ENCODE results near the gene ITGA7. TPM values are rescaled to one million over a fixed set of nuclear protein-coding genes. Genes with fewer than 3 reads are reported as not detected.

Gene ITGA7
- total and polyA plus RNA-seq, 2 of the 8 experiments (the other 6 are each of a cell fraction or from before 2014, with no cell fraction given) = 57.6 to 86.1 TPM

- H2BK12ac ChIP-seq (ENCODE audit: low read depth, low read length) = no peak overlapping the region
- CTCF ChIA-PET (ENCODE audit: partially characterized antibody) = interaction anchor here (0.7 to 10.7 kb wide), 4 partner anchors 12 to 1294 kb away, joined by 3 to 229 read pairs (median 95); partner anchors contain the start of genes BLOC1S1 and RDH5
- H3K9me3 ChIP-seq (ENCODE audit: insufficient read depth in 2 of 2, low read depth in 1 of 2, low read length in 1 of 2) = no peaks in the 10 kb centered on the region
- DNase-seq (ENCODE audit: low read depth in 1 of 2, low spot score in 2 of 2) (no peak), FAIRE-seq (no peak)
- no peak overlapping the region for H3K4me2 ChIP-seq (ENCODE audit: insufficient read depth in 1 of 2, low read depth in 2 of 2, low read length in 2 of 2)
- H4K5ac ChIP-seq (ENCODE audit: insufficient read length, low read depth, low read length) = no peak overlapping the region
- no peaks in the 10 kb centered on the region for H3K36me3 ChIP-seq (ENCODE audit: control insufficient read depth in 2 of 4, insufficient read depth in 4 of 4, low read length in 3 of 4)
- no peak overlapping the region; the same call in 1 of the 2 replicates for H4K8ac ChIP-seq (ENCODE audit: extremely low read depth, insufficient read depth, low read length)
- H2BK20ac ChIP-seq (ENCODE audit: low read length) = no peak overlapping the region
- H3K4me1 ChIP-seq (replicated peaks in 1 of 4; ENCODE audit: control insufficient read depth in 3 of 4, insufficient read depth in 4 of 4, low read length in 3 of 4) = peaks cover 0 to 17% (median 9%) of the 10 kb centered on the region in 4 experiments; a peak in 5 of 7 replicates
- H3K23me2 ChIP-seq (ENCODE audit: low read depth, low read length) = peaks cover 10% of the 10 kb centered on the region
- H4K91ac ChIP-seq (replicated peaks; ENCODE audit: insufficient read length, low read length) = no peak overlapping the region
- H2BK5ac ChIP-seq (ENCODE audit: low read depth, low read length) = no peak overlapping the region
- WGBS, 2 experiments (ENCODE audit: extremely low coverage in 1 of 2, insufficient coverage in 1 of 2, insufficient read length in 1 of 2, insufficient replicate concordance in 2 of 2, low coverage in 1 of 2, low lambda C conversion rate in 2 of 2, missing lambda C conversion rate in 1 of 2) = 93% methylated on average over 13 of the region's 14 CpGs; no CpG with 5 or more reads in 1 of the 2 experiments
- H3K56ac ChIP-seq (replicated peaks; ENCODE audit: insufficient read length, low read depth, low read length) = no peak overlapping the region
- H2BK120ac ChIP-seq (replicated peaks; ENCODE audit: low read depth, low read length) = no peak overlapping the region
- H2AK5ac ChIP-seq (ENCODE audit: low read depth, low read length) = no peak overlapping the region
- no peak overlapping the region for H2BK15ac ChIP-seq (ENCODE audit: low read length)
- no peaks in the 10 kb centered on the region for H4K20me1 ChIP-seq (replicated peaks in 1 of 2; ENCODE audit: control insufficient read depth in 1 of 2, insufficient read depth in 2 of 2, low read length in 2 of 2)
- H3K79me2 ChIP-seq (ENCODE audit: control insufficient read depth in 1 of 2, insufficient read depth in 2 of 2, low read length in 2 of 2) = peaks cover 0 to 1% of the 10 kb centered on the region in 2 experiments; a peak in 2 of 4 replicates
- H3K4ac ChIP-seq (replicated peaks; ENCODE audit: insufficient read length, low read depth, low read length) = no peak overlapping the region
- no peak overlapping the region for H3K4me3 ChIP-seq (ENCODE audit: extremely low read depth in 1 of 4, insufficient read depth in 2 of 4, low read depth in 3 of 4, low read length in 4 of 4)
- POLR2A ChIA-PET (ENCODE audit: partially characterized antibody) = interaction anchor here (1.6 to 34.1 kb wide), 4 partner anchors 9 to 33 kb away, joined by 6 to 809 read pairs (median 56); partner anchors contain the start of genes BLOC1S1 and RDH5
- H3K27me3 ChIP-seq (replicated peaks in 1 of 4; ENCODE audit: control insufficient read depth in 3 of 4, extremely low read depth in 1 of 4, insufficient read depth in 3 of 4, low read length in 3 of 4) = no peaks in the 10 kb centered on the region
- no peak overlapping the region for H2AFZ ChIP-seq (ENCODE audit: low read length)
- no peak overlapping the region for H3K9ac ChIP-seq (replicated peaks in 1 of 4; ENCODE audit: extremely low read depth in 1 of 4, low read depth in 3 of 4, low read length in 3 of 4)
- H3K18ac ChIP-seq (ENCODE audit: extremely low read depth, low read length) = no peak overlapping the region
- no peak overlapping the region for H3K14ac ChIP-seq (ENCODE audit: insufficient read length)
- no peak overlapping the region for H3K23ac ChIP-seq (ENCODE audit: insufficient read length)
- no peaks in the 10 kb centered on the region for H3K79me1 ChIP-seq (ENCODE audit: low read depth, low read length)
- H3K27ac ChIP-seq (ENCODE audit: low read depth, low read length) = no peak overlapping the region
- no peak for TF ChIP-seq NANOG (IDR thresholded peaks at IDR 0.05; ENCODE audit: insufficient read depth, low read depth, low read length, poor library complexity, severe bottlenecking)
- TF ChIP-seq SIN3A (conservative IDR thresholded peaks at IDR 0.05 in 1 of 2, IDR thresholded peaks at IDR 0.05 in 1 of 2; ENCODE audit: low read depth in 1 of 2, low read length in 2 of 2) = no peak
- no peak for TF ChIP-seq RBBP5 (IDR thresholded peaks at IDR 0.05; ENCODE audit: borderline replicate concordance, low read depth, low read length)
- no peak for TF ChIP-seq SUZ12 (IDR thresholded peaks at IDR 0.05; ENCODE audit: low read length)
- no peak for TF ChIP-seq TAF1 (IDR thresholded peaks at IDR 0.05; ENCODE audit: low read depth, low read length)
- no peak for TF ChIP-seq SIRT6 (IDR thresholded peaks at IDR 0.05; ENCODE audit: low read length)
- TF ChIP-seq EP300 (IDR thresholded peaks at IDR 0.05; ENCODE audit: borderline replicate concordance in 1 of 2, low read depth in 2 of 2, low read length in 2 of 2) = no peak
- no peak for TF ChIP-seq KDM1A (IDR thresholded peaks at IDR 0.05; ENCODE audit: borderline replicate concordance, low read length)
- no peak for TF ChIP-seq PHF8 (conservative IDR thresholded peaks at IDR 0.05; ENCODE audit: low read depth, low read length)
- no peak for TF ChIP-seq TAF7 (optimal IDR thresholded peaks at IDR 0.05; ENCODE audit: borderline replicate concordance, low read depth, low read length)
- TF ChIP-seq USF2 (IDR thresholded peaks at IDR 0.05; ENCODE audit: low read length) = no peak
These were observed 25.4 kb upstream of the ITGA7 start for GRCh38 chr12:55733021-55733555.
